ENCODE measurements around the gene PCDHA5.

DNA sequence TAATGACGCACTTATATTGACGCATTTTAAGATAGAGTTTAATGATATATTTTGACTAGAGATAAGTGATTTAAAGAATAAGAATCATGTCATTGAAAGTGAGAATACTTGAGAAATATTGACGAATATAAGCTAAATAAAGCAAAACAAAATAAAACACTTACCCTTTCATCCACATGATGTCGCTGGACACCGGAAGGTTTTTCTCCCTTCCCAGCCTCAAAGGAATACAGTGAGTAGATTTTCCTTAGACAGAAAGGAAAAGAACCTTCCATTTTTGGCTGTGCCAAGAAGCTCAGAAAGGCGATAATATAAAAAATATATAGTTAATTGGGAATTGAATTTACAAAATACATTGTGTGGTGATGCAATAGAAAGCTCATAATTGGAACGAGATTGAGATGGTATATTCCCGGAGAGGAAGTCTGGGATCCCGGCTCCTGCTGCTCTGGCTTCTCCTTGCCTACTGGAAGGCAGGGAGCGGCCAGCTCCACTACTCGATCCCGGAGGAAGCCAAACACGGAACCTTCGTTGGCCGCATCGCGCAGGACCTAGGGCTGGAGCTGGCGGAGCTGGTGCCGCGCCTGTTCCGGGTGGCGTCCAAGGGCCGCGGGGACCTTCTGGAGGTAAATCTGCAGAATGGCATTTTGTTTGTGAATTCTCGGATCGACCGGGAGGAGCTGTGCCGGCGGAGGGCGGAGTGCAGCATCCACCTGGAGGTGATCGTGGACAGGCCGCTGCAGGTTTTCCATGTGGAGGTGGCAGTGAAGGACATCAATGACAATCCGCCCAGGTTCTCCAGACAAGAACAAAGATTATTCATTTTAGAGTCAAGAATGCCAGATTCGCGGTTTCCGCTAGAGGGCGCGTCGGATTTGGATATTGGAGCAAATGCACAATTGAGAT, at the start of gene PCDHA5:
- TF ChIP-seq CTCF (IDR thresholded peaks at IDR 0.05) (peak in 2 of 4 experiments; percentile 22 to 25), POLR2A (IDR thresholded peaks at IDR 0.05) (no peak)
